Measurements from ENCODE around the gene RFX3.
"Not testable (repeated sequence)": the region's sequence is repeated elsewhere in the genome, so short reads cannot be mapped to it uniquely, and the experiment has no call there.

Gene RFX3

GRCh38 chr9:3343671-3344070, 182.1 kb downstream of the RFX3 start:
- DNase-seq (ENCODE audit: low spot score): peak; percentile 20

GRCh38 chr9:3342159-3342777, 183.5 kb downstream of the RFX3 start:
- DNase-seq (ENCODE audit: low spot score): no peak

GRCh38 chr9:3337515-3338225, 188.1 kb downstream of the RFX3 start:
- DNase-seq (ENCODE audit: low spot score): no peak

- no peak for DNase-seq (ENCODE audit: low spot score)
Measured at GRCh38 chr9:3336951-3337350, 188.8 kb downstream of the RFX3 start.

GRCh38 chr9:3332802-3333201, 193.0 kb downstream of the RFX3 start:
- DNase-seq (ENCODE audit: low spot score): no peak

GRCh38 chr9:3331801-3332200, 194.0 kb downstream of the RFX3 start:
- DNase-seq (ENCODE audit: low spot score): peak; percentile 25

GRCh38 chr9:3330792-3331420, 194.9 kb downstream of the RFX3 start:
- DNase-seq (ENCODE audit: low spot score): peak; percentile 36

GRCh38 chr9:3329361-3329760, 196.4 kb downstream of the RFX3 start:
- no peak for DNase-seq (ENCODE audit: low spot score)

- no peak for DNase-seq (ENCODE audit: low spot score)
Measured at GRCh38 chr9:3323714-3324113, 202.1 kb downstream of the RFX3 start.

GRCh38 chr9:3321186-3321585, 204.6 kb downstream of the RFX3 start:
- DNase-seq (ENCODE audit: low spot score): no peak

- not testable (repeated sequence) for DNase-seq (ENCODE audit: low spot score)
Measured at GRCh38 chr9:3312595-3312994, 213.2 kb downstream of the RFX3 start.

- DNase-seq (ENCODE audit: low spot score): no peak
Measured at GRCh38 chr9:3308609-3309008, 217.2 kb downstream of the RFX3 start.

- not testable (repeated sequence) for DNase-seq (ENCODE audit: low spot score)
Measured at GRCh38 chr9:3304388-3304787, 221.4 kb downstream of the RFX3 start.

- no peak for DNase-seq (ENCODE audit: low spot score)
Measured at GRCh38 chr9:3299872-3300271, 225.9 kb downstream of the RFX3 start.

- no peak for DNase-seq (ENCODE audit: low spot score)
Measured at GRCh38 chr9:3296536-3296935, 229.3 kb downstream of the RFX3 start.

- no peak for DNase-seq (ENCODE audit: low spot score)
Measured at GRCh38 chr9:3292311-3292710, 233.5 kb downstream of the RFX3 start.

GRCh38 chr9:3290231-3290840, 235.5 kb downstream of the RFX3 start:
- DNase-seq (ENCODE audit: low spot score): no peak

- DNase-seq (ENCODE audit: low spot score): no peak
Measured at GRCh38 chr9:3288686-3289085, 237.1 kb downstream of the RFX3 start.

GRCh38 chr9:3285365-3286161, 240.2 kb downstream of the RFX3 start:
- no peak for DNase-seq (ENCODE audit: low spot score)

GRCh38 chr9:3282365-3282764, 243.4 kb downstream of the RFX3 start:
- no peak for DNase-seq (ENCODE audit: low spot score)

- no peak for DNase-seq (ENCODE audit: low spot score)
Measured at GRCh38 chr9:3281399-3281798, 244.4 kb downstream of the RFX3 start.

- DNase-seq (ENCODE audit: low spot score): no peak
Measured at GRCh38 chr9:3277200-3277599, 248.6 kb downstream of the RFX3 start.

Data from RKO (cell line).